ENCODE results near the gene POFUT2.
"Not testable (repeated sequence)": the region's sequence is repeated elsewhere in the genome, so short reads cannot be mapped to it uniquely, and the experiment has no call there.

Gene POFUT2

DNA sequence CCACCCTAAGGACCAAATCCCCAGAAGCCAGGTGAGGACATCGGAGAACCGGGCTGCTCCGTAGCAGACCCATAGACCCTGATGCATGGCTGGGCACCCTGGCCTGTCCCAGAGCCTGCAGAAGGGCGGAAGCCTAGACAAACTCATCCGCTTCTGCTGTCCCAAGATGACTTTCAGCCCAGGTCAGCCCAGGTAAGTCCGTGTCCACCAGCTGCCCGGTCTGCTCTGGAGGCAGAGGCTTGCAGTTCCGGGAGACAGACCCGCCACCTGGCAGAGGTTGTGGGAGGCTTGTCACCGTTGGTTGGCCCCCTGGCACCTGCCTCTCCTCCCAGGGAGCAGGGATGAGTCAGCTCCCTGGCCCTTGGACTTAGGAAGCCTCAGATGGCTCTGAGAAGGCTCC is 22.8 kb upstream of the POFUT2 start:
- DNase-seq (ENCODE audit: low read depth in 3 of 3) = no peak

DNA sequence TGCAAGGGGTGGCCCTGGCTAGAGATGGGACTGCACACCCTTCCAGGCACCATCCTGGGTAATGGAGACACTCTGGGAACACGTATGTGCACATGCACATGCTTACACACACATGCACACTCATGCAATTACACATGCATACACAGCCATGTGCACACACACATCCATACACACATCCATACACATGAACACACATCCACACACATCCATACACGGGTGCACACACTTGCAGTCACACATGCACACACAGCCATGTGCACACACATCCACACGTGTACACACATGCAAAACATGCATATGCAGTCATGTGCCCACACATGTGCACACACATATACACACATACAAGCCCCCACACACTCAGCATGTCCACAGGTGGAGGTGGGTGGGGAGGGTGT is 22.3 kb upstream of the POFUT2 start:
- no peak for DNase-seq (ENCODE audit: low read depth in 3 of 3)

DNA sequence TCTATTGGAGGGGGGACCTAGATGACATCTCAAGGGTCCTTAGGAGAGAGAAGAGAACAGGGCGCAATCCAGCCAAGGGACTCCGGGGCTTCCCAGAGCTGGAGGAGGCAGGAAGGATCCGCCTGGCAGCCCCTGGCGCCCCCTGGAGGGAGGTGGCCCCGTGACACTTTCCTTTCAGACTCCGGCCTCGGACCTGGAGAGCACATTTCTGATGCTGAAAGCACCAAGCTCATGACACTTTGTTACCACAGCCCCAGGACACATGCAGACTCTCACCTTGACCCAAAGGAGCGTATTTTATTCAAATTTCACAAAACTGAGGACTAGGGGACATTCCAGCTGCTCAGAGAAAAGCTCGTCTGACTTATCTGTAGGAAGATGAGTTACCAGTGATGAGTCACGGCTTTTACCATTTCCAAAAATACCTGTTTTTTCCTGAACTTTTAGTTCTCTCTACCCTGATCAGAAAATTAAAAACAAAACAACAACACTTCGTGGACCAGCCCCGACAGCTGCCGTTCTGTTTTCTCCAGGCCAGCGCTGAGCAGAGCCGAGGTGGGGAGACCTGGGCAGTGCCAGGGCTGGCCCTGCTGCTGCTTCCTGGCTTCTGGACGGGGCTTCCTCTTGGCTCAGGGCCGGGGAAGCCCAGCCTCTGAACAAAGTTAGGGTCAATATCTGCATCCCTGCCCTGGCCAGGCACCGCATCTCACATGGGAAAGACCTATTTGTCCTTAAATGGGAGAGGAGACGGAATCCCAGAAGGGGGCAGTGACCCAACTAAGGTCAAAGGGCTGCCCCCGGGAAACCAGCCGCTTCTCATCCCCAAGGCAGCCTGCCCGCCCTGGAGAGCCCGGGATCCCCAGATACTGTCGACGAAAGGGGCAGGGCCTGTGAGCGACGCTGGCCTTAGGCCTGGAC is 21.6 kb upstream of the POFUT2 start:
- DNase-seq (ENCODE audit: low read depth in 3 of 3) = no peak

DNA sequence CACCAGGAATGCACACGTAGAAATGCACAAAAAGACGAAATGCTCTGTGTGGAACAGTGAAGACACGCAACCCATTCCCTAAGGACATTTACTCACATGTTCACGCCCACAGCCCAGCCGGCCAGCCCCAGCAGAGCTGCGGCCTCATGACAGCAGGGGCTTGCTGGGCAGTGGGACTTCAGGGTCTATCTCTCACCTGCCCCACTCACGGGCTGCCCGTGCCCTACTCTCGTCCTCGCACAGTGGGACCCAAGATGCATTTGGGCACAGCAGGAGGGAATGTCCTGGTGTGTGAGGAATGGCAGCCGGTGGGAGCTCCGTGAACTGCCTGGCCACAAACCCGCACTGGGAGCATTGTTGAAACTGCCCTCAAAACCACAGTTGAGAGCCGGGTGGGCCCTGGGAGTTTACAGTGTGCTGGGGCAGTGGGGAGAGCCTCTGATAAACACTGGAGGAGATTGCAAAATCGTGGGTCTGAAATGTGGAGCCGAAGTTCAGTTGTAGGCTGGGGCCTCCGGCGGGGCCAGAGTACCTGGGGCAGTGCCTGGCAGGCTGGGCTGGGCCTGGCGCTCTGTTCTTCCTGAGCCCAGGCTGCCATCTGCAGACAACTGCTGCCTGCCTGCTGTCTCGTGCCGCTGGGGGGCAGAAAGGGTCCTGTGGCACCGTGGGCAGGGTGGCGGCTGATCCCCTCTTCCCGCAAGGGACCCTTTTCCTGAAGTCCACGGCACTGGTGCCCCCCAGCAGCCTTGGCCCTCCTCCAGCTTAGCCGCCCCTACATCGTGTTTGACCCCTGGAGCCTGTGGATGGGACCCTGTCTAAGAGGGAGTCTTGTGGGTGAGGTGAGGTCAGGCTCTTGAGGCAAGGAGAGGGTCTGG is 20.7 kb upstream of the POFUT2 start:
- no peak for DNase-seq (ENCODE audit: low read depth in 3 of 3)

DNA sequence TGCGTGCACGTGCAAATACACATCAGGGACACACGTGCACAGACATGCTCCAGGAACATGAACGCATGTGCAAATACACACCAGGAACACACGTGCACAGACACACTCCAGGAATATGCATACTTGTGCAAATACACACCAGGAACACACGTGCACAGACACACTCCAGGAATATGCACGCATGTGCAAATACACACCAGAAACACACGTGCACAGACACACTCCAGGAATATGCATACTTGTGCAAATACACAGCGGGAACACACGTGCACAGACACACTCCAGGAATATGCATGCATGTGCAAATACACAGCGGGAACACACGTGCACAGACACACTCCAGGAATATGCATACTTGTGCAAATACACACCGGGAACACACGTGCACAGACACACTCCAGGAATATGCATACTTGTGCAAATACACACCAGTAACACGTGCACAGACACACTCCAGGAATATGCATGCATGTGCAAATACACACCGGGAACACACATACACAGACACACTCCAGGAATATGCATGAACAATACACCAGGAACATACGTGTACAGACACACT is 20.0 kb upstream of the POFUT2 start:
- not testable (repeated sequence) for DNase-seq (ENCODE audit: low read depth in 3 of 3)

DNA sequence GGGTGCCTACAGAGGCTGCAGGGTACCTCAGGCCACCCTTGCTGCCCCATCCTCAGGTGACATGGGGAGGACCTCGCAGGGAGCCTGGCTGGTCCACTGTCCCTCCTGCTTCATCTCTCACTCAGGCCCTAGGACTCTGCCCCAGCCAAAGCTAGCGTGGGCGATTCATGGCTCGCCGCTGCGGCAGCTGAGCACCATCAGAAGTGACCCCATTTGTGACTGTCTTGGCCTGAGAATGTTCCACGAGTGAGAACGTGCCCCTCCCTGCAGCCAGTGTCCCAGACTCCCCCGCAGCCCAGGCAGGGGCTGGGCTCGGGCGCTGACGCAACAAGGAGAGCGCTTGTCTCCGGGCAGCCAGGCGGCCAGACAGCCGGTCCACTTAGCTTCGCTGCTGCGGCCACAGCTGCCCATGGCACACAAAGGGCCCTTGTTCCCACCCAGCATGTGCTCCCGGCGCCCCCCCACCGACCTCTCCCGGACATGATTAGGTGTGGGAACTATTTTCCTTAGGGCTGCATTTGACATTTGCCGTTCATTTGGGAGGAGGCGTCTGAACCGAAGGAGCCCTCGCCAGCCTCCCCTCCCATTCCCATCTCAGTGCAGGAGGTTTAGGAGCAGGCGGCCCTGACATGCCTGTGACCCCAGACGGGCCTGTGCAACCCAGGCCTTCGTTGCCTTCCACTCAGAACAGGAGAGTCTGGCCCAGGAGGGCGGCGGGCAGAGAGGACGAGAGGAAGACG is 19.3 kb upstream of the POFUT2 start:
- no peak for DNase-seq (ENCODE audit: low read depth in 3 of 3)

DNA sequence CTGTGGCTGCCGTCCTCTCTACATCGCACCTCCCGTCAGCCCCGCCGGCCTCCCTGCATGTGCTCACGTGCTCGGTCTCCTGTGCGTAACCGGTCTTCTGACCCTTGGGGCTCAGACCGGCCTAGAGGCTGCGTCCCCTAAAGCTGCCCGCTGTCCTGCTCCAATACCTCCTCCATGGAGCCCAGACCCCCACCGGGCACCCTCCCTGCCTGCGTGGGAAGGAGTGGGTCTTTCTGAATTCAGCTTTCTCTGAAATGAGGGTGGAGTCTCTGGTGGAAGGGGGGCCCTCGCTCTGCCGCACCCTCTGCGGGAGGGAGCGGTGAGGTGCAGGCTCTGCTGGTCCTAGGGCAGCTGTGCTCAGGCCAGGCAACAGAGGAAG is 18.7 kb upstream of the POFUT2 start:
- DNase-seq (ENCODE audit: low read depth in 3 of 3) = no peak

DNA sequence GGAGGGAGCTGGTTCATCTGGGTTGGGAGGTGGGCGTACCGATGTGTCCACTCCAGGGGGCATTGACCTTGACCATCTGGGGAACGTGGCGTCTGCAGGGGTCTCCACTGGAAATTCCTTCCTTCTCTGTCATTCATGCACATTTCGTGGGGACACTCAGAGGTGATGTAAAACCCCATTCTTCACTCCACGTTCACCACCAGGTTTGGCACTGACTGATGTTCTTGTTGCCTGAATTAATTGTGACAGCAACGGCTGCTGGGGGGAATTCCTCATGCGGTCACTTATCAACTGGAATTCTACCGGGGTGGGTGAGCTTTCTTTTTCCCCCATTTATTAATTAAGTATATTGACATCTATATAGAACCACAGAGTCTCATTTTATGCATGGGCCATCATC is 18.1 kb upstream of the POFUT2 start:
- no peak for DNase-seq (ENCODE audit: low read depth in 3 of 3)

DNA sequence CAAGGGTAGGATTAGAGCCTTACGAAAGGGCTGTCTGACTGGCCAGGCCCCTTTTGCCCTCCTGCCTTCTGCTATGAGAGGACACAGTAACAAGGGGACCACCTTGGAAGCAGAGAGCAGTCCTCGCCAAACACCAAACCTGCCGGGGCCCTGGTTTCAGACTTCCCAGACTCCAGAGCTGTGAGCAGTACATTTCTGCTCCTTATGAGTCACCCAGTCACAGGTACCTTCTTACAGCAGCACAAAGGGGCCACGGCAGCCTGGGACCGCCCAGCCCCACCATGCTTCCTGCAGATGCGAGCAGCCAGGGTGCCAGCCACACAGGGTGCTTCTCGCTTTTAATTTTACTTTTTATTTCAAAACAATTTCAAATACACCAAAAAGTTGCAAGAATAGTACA is 17.2 kb upstream of the POFUT2 start:
- no peak for DNase-seq (ENCODE audit: low read depth in 3 of 3)

DNA sequence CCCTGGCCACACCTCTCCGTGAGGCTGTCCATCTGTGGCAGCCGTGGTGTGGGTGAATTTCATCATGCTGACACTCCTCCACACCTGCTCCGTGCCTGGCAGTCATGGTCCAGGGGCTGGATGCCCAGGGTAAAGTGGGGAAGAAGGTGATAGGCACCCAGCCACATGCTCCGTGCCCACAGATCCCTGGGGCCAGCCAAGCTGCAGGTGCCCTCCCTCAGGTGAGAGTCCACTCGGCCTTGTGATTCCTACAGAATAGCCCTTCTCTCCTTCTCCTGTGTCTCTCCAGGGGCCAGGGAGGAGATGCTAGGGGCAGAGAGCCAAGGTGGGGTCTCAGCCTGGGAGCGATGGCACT is 16.8 kb upstream of the POFUT2 start:
- DNase-seq (ENCODE audit: low read depth in 3 of 3) = no peak

DNA sequence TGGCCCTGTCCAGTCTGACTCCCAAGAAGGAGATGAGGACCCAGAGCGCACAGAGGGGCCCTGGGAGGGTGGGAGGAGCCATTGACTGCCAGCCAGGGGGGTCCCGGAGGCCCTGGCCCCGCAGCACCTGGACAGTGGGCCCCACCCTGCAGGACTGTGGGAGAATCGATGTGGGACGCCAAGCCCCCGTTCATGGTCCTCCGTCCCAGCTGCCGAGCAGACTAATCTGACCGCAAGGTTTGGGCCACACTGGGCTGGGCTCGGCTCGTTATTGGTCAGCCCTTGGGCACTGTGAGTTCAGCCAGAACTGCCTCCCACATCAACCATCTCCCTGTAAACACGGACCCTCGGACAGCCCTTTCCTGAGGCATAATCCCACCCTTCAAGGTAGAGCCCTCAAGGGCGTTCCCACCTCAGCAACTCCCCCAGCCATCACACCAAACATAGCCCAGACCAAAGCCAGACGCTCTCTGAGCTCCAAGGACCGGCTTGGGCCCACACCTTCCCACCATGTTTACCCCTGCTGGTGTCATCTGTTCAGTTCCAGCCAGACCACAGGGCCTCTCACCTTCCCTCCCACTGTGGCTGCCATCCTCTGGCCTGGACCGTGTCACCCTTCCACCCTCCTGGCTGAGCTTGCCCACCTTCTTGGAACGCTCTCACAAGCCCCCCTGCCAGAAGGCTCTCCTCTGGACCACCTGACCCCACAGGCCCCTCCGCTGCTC is 16.2 kb upstream of the POFUT2 start:
- no peak for DNase-seq (ENCODE audit: low read depth in 3 of 3)

DNA sequence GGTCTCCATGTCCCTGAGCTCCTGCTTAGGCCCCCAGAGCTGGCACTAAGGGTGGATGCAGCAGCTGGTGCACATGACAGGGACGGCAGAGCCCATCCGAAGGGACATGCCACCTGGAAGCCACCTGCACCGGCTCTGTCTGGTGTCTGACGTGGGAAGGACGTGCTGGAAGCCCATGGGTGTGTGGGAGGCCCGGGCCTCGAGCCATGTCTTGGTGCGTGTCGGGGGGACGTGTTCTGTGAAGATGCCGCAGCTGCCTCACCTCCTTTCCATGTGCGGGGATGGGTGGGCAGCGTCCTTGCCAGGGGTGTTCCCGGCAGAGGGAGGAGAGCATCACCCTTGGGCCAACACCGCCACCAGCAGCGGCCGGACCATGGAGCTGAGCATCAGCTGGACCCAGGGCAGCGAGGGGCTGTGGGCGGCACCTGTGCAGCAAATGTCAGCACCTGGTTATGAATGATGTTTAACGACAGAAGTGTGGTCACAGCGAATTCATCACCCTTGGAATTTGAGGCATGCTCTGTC is 15.5 kb upstream of the POFUT2 start:
- no peak for DNase-seq (ENCODE audit: low read depth in 3 of 3)

DNA sequence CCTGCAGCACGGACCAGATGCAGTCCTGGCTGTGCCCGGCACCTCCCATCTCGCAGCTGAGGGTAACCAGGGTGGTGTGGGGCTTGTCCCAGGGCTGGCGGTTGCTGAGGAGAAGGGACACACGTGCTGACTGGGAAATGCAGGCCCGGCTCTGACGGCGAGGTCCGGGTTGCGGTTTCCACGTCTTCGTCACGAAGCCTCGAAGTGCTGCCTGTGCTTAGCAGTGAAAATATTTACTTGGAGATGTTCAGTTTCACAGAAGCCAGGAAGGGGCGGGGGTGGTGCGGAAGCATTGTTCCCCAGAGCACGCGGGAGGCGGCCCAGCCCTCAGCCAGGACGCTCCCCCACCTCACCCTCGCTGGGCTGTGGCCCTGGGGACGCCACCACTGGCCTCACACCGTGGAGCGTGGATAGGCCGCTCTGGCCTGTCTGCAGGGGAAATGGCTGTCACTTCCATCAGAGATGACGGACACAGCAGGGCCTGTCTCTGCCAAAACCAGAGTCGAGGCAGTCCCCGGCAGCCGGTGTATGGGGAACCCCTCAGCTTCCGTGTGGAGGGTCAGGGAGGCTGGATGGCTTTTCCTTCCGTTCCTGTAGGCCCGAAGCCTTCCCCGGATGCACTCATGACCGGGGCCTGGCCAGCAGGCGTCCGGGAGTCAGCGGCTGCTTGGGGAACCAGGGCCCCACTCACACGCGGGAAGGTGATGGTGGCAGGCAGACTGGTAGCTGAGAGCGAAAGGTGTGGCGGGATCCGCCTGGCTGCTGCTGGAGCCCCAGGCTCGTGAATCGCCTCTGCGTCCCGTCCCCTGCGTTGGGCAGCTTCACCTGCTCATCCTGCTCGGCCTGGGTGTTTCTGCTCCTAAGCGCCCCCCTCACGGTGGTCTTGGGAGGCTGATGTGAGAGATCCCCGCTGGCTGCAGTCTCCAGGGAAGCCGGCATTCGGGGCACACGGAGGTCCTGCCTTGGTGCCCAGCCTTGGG is 14.7 kb upstream of the POFUT2 start:
- peak in 2 of 3 experiments; percentile 34 to 46 for DNase-seq (ENCODE audit: low read depth in 3 of 3)

DNA sequence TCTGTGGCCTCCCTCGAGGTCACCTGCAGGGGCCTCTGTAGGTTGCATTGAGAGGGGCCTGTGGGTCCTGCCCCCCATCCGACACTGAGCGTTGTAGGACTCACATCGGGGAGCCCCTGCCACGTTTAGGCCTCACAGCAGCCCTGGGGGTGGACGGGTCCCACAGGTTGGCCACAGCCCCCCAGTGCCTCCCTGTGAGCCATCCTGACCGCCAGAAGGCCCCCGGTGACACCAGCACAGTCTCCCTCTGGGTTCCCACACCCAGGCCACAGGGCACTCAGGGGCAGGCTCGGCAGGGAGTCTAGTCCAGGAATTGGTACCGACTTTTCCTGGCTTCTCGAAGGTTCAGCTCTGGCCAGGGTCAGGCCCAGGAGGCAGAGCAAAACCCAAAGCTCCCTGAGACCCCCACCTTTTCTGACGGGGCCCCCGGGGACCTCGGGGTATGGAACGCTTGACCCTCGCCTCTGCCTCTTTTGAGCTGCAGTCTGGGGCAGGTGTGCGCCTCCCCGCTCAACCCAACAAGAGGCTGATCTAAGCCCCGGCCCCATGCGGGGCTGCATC is 13.9 kb upstream of the POFUT2 start:
- DNase-seq (ENCODE audit: low read depth in 3 of 3) = no peak

DNA sequence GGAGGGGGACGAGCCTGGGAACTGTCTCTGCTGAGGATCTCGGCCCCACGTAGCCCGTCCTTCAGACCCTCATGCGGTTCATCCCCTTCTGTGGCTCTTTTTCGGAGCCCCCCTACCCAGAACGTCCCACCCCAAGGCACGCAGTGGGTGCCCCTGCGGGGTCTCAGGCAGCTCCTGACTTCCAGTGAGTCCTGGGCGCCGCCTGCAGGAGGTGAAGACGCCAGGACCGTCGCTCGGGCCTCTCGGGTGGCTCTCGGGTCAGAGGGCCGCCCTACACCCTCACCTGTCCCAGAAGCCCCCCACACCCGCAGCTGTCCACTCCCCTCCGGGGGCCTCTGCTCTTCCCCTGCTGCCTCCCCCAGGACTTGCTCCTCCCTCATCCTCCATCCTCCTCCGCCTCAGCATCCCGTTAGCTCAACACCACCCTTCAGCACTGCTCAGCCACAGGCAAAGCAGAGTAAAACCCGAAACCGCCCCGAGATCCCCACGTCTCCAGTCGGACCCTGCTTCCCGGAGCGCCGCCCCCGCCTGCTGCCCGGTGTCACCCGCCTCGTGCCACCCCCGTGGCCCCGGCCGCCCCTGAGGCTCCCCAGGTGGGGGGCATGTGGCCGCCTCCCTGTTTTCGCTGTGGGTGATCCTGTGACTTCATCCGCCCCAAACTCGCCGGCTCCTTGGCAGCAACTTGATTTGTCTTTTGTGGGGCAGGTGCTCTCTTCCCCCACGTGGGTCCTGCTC is 13.3 kb upstream of the POFUT2 start:
- no peak for DNase-seq (ENCODE audit: low read depth in 3 of 3)

DNA sequence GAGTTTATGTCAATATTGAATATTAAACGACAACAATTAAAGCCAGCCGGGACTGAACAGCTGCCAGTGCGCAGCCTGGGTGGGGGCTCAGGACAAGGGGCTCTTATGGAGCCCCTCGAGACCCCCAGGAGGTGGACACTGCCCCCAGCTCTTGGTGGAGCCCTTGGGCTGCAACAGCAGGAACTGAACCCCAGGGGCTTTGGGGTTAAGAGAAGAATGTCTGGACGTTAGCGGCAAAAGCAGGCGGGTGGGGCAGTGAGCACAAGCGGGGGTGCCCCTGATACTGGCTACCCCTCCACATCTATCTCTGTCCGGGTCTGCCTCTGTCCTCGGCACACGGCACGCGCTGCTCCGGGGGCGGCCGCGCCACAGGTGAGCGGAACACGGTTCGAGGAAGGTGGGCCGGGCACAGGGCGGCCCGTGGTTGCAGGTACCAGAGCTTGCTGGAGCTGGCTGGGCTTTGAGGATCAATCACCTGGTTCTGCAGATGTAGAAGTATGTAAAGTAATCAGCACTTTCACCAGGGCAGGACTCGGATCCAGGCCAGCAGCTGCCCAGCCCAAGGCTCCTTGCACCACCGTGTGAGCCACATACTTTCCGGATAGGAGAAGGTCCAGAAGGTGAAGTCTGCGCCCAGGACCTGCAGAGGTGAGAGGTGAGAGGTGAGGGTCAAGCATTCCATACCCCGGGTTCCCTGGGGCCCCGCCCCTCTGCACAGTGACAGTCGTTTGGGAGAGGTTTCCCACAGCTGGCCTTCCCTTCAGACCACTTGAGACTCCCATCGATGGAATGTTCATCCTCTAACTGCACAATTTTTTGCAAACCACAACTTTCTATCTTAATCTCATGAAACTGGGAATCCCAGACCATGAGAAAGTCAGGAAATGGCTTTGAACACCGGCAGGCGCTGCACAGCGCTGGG is 12.4 kb upstream of the POFUT2 start:
- DNase-seq (ENCODE audit: low read depth in 3 of 3) = no peak

DNA sequence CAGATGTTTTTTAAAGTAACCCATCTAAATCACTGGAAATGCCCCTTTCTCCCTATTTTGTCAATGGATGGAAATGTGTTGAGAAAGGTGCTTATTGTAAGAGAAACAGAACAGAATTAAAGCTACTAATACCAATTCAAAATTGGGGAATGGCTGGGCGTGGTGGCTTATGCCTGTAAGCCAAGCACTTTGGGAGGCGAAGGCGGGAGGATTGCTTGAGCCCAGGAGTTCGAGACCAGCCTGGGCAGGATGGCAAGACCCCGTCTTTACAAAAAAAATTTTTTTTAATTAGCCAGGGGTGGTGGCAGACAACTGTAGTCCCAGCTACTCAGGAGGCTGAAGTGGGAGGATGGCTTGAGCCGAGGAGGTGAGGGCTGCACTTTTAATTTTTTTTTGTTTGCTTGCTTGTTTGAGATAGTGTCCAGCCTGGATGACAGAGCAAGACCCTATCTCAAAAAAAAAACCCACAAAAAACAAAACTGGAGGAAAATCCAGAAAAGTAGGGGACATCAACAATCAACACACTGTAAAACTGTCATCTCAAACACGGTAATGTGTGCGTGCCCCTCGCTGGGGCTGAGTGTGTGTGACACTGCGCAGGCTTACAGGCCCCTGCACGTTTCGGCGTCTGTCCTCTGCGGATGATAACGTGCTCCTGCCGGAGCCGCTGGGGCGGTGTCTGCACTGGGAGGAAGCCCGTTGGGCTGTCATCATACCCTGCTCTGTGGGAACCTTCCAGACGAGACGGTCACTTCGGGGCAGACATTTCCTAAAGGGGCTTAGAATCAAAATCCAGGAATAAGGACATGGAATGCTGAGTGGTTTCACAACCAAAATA is 11.6 kb upstream of the POFUT2 start:
- no peak for DNase-seq (ENCODE audit: low read depth in 3 of 3)

Data from stimulated activated CD4-positive, alpha-beta T cell treated with anti-CD3 and anti-CD28 coated beads, TNF-alpha, amount 100 ng/mL, for 4 hours (primary cell).